CD4-positive, alpha-beta T cell treated with Interleukin-10 for 1 hour (primary cell): ENCODE data around the gene MTERF1.
"Not testable (repeated sequence)": the region's sequence is repeated elsewhere in the genome, so short reads cannot be mapped to it uniquely, and the experiment has no call there.

Experiments used
- DNase-seq: peaks from one replicate; pipeline ENCODE4 v3.0.0-alpha.2; 2020

The MTERF1 gene

GRCh38 chr7:91883676-91884362 lies 3.3 kb upstream of the MTERF1 start:
- no peak for DNase-seq

- DNase-seq = no peak
Measured at GRCh38 chr7:91880016-91880412, 488 bp downstream of the MTERF1 start.

GRCh38 chr7:91876391-91877133 lies 3.9 kb downstream of the MTERF1 start:
- DNase-seq = no peak

- no peak for DNase-seq
Measured at GRCh38 chr7:91875851-91876250, 4.7 kb downstream of the MTERF1 start.

- DNase-seq = no peak
Measured at GRCh38 chr7:91872928-91873327, 7.6 kb downstream of the MTERF1 start.

GRCh38 chr7:91872069-91872468 lies 8.4 kb downstream of the MTERF1 start:
- DNase-seq = no peak

GRCh38 chr7:91869661-91870060 lies 10.8 kb downstream of the MTERF1 start:
- no peak for DNase-seq

GRCh38 chr7:91866599-91867148 lies 13.8 kb downstream of the MTERF1 start:
- DNase-seq = no peak

GRCh38 chr7:91865511-91865910 lies 15.0 kb downstream of the MTERF1 start:
- DNase-seq = no peak

GRCh38 chr7:91864604-91865003 lies 15.9 kb downstream of the MTERF1 start:
- not testable (repeated sequence) for DNase-seq

- DNase-seq = no peak
Measured at GRCh38 chr7:91864070-91864469, 16.4 kb downstream of the MTERF1 start.

- no peak for DNase-seq
Measured at GRCh38 chr7:91852263-91852741, 28.2 kb downstream of the MTERF1 start.

GRCh38 chr7:91850455-91850854 lies 30.0 kb downstream of the MTERF1 start:
- DNase-seq = no peak

- DNase-seq = no peak
Measured at GRCh38 chr7:91847876-91848588, 32.5 kb downstream of the MTERF1 start.

GRCh38 chr7:91847231-91847630 lies 33.3 kb downstream of the MTERF1 start:
- no peak for DNase-seq

- DNase-seq = no peak
Measured at GRCh38 chr7:91846436-91846835, 34.1 kb downstream of the MTERF1 start.

GRCh38 chr7:91843831-91844230 lies 36.7 kb downstream of the MTERF1 start:
- DNase-seq = no peak

- DNase-seq = no peak
Measured at GRCh38 chr7:91838439-91838838, 42.1 kb downstream of the MTERF1 start.

GRCh38 chr7:91837397-91838070 lies 43.0 kb downstream of the MTERF1 start:
- no peak for DNase-seq

- no peak for DNase-seq
Measured at GRCh38 chr7:91835826-91836368, 44.6 kb downstream of the MTERF1 start.

- no peak for DNase-seq
Measured at GRCh38 chr7:91835091-91835825, 45.2 kb downstream of the MTERF1 start.
